PFSK-1 (cell line): ENCODE data around the gene SCYGR3.

Experiments used
- FOXP2 ChIP-seq: optimal IDR thresholded peaks from 2 replicates; pipeline ENCODE3; 2011; ENCODE audit warnings: borderline replicate concordance, control low read depth, inconsistent platforms; ENCODE audit not compliant: insufficient read depth; ENCODE audit errors: extremely low read length, extremely low read depth
- POLR2AphosphoS5 ChIP-seq: IDR thresholded peaks from 2 replicates; pipeline ENCODE4 v1.6.1; 2012; ENCODE audit warnings: low read depth, mild to moderate bottlenecking, control low read depth, low read length, moderate library complexity
- REST ChIP-seq, 2 experiments: IDR thresholded peaks; 2 replicates each; pipeline versions ENCODE4 v1.6.1 to v1.8.0; 2011 to 2012; ENCODE audit warnings: low read depth in 2 of 2, low read length in 2 of 2, control low read depth in 1 of 2, inconsistent platforms in 1 of 2, mild to moderate bottlenecking in 1 of 2, moderate library complexity in 1 of 2; ENCODE audit not compliant: insufficient read depth in 1 of 2
- SIN3A ChIP-seq: IDR thresholded peaks from 2 replicates; pipeline ENCODE4 v1.6.1; 2012; ENCODE audit warnings: mild to moderate bottlenecking, low read length, moderate library complexity, borderline replicate concordance; ENCODE audit not compliant: insufficient read depth
- TAF1 ChIP-seq: IDR thresholded peaks from 2 replicates; pipeline ENCODE4 v1.6.1; 2012; ENCODE audit warnings: low read length, control low read depth, borderline replicate concordance; ENCODE audit not compliant: insufficient read depth

Gene SCYGR3

GRCh38 chr2:227570615-227571014 lies 44.0 kb downstream of the SCYGR3 start:
- TF ChIP-seq SIN3A (no peak), FOXP2 (no peak), TAF1 (no peak), REST (IDR thresholded peaks at IDR 0.05; ENCODE audit: insufficient read depth in 1 of 2, low read depth in 2 of 2, low read length in 2 of 2) (no peak), POLR2AphosphoS5 (no peak)

GRCh38 chr2:227568852-227569169 lies 45.8 kb downstream of the SCYGR3 start:
- no peak for TF ChIP-seq FOXP2
- TF ChIP-seq TAF1, result no peak
- TF ChIP-seq SIN3A, result no peak
- TF ChIP-seq REST (IDR thresholded peaks at IDR 0.05; ENCODE audit: insufficient read depth in 1 of 2, low read depth in 2 of 2, low read length in 2 of 2), result no peak

GRCh38 chr2:227566012-227566411 lies 48.6 kb downstream of the SCYGR3 start:
- TF ChIP-seq FOXP2, result no peak
- TF ChIP-seq SIN3A, result no peak
- 0 out of 2 replicates have a peak, but pooled peaks have one; percentile 26 for TF ChIP-seq POLR2AphosphoS5
- no peak for TF ChIP-seq TAF1
- TF ChIP-seq REST (IDR thresholded peaks at IDR 0.05; ENCODE audit: insufficient read depth in 1 of 2, low read depth in 2 of 2, low read length in 2 of 2), result no peak

- TF ChIP-seq TAF1 (no peak), POLR2AphosphoS5 (no peak), FOXP2 (no peak), SIN3A (no peak), REST (IDR thresholded peaks at IDR 0.05; ENCODE audit: insufficient read depth in 1 of 2, low read depth in 2 of 2, low read length in 2 of 2) (no peak)
These were observed 49.6 kb downstream of the SCYGR3 start for GRCh38 chr2:227565080-227565479.
